Retina (tissue), 1 donor: ENCODE data around the gene PRRT3.
"Not testable (repeated sequence)": the region's sequence is repeated elsewhere in the genome, so short reads cannot be mapped to it uniquely, and the experiment has no call there.

ENCODE experiments used
- DNase-seq: peaks from one replicate; pipeline ENCODE4 v3.0.0-alpha.2; 2016

The PRRT3 gene

GRCh38 chr3:9947025-9947995, 4.9 kb downstream of the PRRT3 start:
- peak; percentile 87 for DNase-seq

- peak; percentile 96 for DNase-seq
Measured at GRCh38 chr3:9946112-9947024, 5.8 kb downstream of the PRRT3 start.

- DNase-seq = no peak
Measured at GRCh38 chr3:9945358-9945757, 6.8 kb downstream of the PRRT3 start.

GRCh38 chr3:9944271-9944670, 7.9 kb downstream of the PRRT3 start:
- no peak for DNase-seq

- no peak for DNase-seq
Measured at GRCh38 chr3:9942934-9943690, 9.1 kb downstream of the PRRT3 start.

- no peak for DNase-seq
Measured at GRCh38 chr3:9942164-9942563, 10.0 kb downstream of the PRRT3 start.

GRCh38 chr3:9940746-9941145, 11.5 kb downstream of the PRRT3 start:
- DNase-seq = no peak

- not testable (repeated sequence) for DNase-seq
Measured at GRCh38 chr3:9939906-9940305, 12.3 kb downstream of the PRRT3 start.

GRCh38 chr3:9938966-9939365, 13.2 kb downstream of the PRRT3 start:
- no peak for DNase-seq

- DNase-seq = no peak
Measured at GRCh38 chr3:9937486-9938238, 14.5 kb downstream of the PRRT3 start.

- DNase-seq = no peak
Measured at GRCh38 chr3:9935966-9936510, 16.2 kb downstream of the PRRT3 start.

- DNase-seq = no peak
Measured at GRCh38 chr3:9934993-9935392, 17.2 kb downstream of the PRRT3 start.

- no peak for DNase-seq
Measured at GRCh38 chr3:9934235-9934621, 18.0 kb downstream of the PRRT3 start.

- DNase-seq = peak; percentile 98
Measured at GRCh38 chr3:9933561-9934234, 18.5 kb downstream of the PRRT3 start, which contains the start of gene CRELD1. Gene CRELD1, plus strand, starts transcription at chr3:9933834. Its CDS starts 605 bp downstream, at chr3:9934439.

GRCh38 chr3:9932843-9933560, 19.2 kb downstream of the PRRT3 start:
- DNase-seq = peak; percentile 92

- DNase-seq = no peak
Measured at GRCh38 chr3:9932535-9932842, 19.7 kb downstream of the PRRT3 start.

- no peak for DNase-seq
Measured at GRCh38 chr3:9930804-9931418, 21.3 kb downstream of the PRRT3 start.

- DNase-seq = no peak
Measured at GRCh38 chr3:9928158-9928557, 24.1 kb downstream of the PRRT3 start.

GRCh38 chr3:9918261-9919038, 33.8 kb downstream of the PRRT3 start:
- no peak for DNase-seq
